Measurements from ENCODE around the gene BCR. TPM values are rescaled to one million over a fixed set of nuclear protein-coding genes. Genes with fewer than 3 reads are reported as not detected.
A peak's percentile ranks its signal among the peaks of the same experiment; 100 is the strongest.

Gene BCR
- total RNA-seq, 4 donors from 2014 or later: 38.7 to 50.0 (median 47.5) TPM

DNA sequence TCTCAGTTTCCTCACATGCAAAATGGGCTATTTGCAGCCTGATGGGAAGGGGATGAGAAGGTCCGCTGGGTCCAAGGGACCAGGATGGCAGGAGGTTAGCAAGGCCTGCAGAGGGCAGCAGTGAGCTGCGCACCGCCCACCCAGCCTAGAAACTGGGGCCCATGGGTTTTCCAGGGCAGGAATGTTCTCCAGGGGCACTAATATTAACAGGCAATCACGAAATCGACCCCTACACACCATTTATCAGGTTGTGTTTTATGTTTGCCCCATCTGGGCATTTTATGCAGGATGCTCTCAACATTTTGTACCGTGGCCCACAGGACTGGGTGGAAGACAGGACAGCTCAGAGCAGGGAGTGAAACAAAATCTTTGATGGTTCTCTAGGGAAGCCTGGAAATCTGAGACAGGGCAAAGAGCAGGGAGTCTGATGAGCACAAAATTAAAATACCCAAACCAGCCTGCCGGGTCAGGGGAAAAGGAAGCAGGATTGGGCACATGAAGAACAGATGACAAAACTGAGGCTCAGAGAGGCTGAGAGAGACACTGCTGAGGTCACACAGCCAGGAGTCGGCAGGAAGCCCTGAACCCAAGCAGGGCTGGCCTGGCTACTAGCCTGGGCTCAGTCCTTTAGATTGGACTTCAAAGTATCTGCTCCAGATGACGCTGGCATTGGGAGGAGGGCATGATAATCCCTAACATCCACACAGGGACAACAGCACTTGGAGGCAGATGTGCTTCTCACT, 1.6 kb upstream of the BCR start:
- DNase-seq: no peak
- H3K36me3 ChIP-seq: no peaks in the 10 kb centered on the region
- peaks cover 34 to 68% (median 48%) of the 10 kb centered on the region in 3 donors for H3K4me1 ChIP-seq
- intact Hi-C loops (cut with DNase I): loop anchor here (2.0 kb wide), 1 partner anchor 104 kb away; no protein-coding TSS in a partner anchor
- peak overlapping the region; percentile 86 to 93 (median 91) for H3K27ac ChIP-seq
- 19 to 27% methylated on average over 9 of the region's 9 CpGs for WGBS, 2 donors
- peaks cover 0 to 11% (median 0%) of the 10 kb centered on the region in 3 donors for H3K9me3 ChIP-seq
- TF ChIP-seq POLR2A (IDR thresholded peaks at IDR 0.05): no peak
- TF ChIP-seq, protein P1, sequence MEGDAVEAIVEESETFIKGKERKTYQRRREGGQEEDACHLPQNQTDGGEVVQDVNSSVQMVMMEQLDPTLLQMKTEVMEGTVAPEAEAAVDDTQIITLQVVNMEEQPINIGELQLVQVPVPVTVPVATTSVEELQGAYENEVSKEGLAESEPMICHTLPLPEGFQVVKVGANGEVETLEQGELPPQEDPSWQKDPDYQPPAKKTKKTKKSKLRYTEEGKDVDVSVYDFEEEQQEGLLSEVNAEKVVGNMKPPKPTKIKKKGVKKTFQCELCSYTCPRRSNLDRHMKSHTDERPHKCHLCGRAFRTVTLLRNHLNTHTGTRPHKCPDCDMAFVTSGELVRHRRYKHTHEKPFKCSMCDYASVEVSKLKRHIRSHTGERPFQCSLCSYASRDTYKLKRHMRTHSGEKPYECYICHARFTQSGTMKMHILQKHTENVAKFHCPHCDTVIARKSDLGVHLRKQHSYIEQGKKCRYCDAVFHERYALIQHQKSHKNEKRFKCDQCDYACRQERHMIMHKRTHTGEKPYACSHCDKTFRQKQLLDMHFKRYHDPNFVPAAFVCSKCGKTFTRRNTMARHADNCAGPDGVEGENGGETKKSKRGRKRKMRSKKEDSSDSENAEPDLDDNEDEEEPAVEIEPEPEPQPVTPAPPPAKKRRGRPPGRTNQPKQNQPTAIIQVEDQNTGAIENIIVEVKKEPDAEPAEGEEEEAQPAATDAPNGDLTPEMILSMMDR (IDR thresholded peaks at IDR 0.05): peak; percentile 95 to 98 (median 96)
- H3K27me3 ChIP-seq: no peaks in the 10 kb centered on the region
- H3K4me3 ChIP-seq: peak overlapping the region in 1 of 4 donors; percentile 89

DNA sequence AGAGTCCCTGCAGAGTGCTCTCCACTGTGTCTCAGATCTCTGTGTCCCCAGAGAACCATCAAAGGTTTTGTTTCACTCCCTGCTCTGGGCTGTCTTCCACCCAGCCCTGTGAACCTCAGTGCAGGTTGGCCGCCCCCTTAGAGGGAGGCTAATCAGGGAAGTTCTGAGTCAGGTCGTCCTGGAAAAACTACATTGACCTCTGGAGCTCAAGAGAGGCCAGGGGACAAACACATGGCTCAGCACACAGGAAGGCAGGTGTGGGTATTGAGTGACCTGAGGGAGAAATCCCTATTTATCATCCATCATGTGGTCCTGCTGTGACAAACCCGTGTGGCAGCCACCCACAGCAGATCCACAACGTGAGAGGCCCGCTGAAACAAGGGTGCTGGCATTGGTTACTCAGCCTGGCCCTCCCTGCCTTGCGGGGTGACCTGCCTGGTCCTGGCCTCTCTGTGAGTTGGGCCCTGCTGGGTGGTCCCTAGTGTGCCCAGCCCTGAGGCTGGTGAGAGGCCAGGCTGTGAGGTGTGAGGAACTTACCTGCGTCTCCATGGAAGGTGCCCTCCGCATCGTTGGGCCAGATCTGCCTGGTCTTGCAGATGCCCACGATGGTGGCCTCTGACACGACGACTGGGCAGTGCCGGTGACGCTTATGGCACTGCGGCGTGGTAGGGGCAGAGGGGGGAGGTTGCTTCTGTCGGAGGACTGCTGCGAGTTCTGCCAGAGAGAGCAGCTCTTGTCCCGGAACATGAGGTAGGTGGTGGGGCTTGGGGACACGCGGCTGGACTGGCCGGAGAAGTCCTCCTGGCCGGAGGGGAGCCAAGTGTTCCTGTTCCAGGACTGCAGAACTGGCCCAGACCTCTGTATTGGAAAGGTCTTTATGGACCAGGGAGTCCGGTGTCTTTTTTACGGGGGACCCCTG, 669 bp upstream of the BCR start:
- H3K27ac ChIP-seq: peak overlapping the region; percentile 86 to 93 (median 91)
- DNase-seq: no peak
- peaks cover 0 to 11% (median 0%) of the 10 kb centered on the region in 3 donors for H3K9me3 ChIP-seq
- H3K27me3 ChIP-seq: no peaks in the 10 kb centered on the region
- H3K4me1 ChIP-seq: peaks cover 44 to 72% (median 49%) of the 10 kb centered on the region in 3 donors
- TF ChIP-seq, protein P1 (IDR thresholded peaks at IDR 0.05): no peak
- peak in 1 of 4 donors; percentile 14 for TF ChIP-seq POLR2A (IDR thresholded peaks at IDR 0.05)
- H3K36me3 ChIP-seq: peaks cover 0 to 1% (median 0%) of the 10 kb centered on the region in 3 donors
- WGBS, 2 donors: 27 to 39% methylated on average over 3 to 8 of the region's 25 CpGs
- intact Hi-C loops (cut with DNase I): loop anchor here (2.0 kb wide), 1 partner anchor 103 kb away; no protein-coding TSS in a partner anchor
- peak overlapping the region; percentile 55 to 89 (median 70) for H3K4me3 ChIP-seq

DNA sequence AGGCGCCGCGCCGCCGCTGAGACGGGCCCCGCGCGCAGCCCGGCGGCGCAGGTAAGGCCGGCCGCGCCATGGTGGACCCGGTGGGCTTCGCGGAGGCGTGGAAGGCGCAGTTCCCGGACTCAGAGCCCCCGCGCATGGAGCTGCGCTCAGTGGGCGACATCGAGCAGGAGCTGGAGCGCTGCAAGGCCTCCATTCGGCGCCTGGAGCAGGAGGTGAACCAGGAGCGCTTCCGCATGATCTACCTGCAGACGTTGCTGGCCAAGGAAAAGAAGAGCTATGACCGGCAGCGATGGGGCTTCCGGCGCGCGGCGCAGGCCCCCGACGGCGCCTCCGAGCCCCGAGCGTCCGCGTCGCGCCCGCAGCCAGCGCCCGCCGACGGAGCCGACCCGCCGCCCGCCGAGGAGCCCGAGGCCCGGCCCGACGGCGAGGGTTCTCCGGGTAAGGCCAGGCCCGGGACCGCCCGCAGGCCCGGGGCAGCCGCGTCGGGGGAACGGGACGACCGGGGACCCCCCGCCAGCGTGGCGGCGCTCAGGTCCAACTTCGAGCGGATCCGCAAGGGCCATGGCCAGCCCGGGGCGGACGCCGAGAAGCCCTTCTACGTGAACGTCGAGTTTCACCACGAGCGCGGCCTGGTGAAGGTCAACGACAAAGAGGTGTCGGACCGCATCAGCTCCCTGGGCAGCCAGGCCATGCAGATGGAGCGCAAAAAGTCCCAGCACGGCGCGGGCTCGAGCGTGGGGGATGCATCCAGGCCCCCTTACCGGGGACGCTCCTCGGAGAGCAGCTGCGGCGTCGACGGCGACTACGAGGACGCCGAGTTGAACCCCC, 798 bp downstream of the BCR start:
- intact Hi-C loops (cut with DNase I): no loop called here
- Histone ChIP-seq H3K4me1 (peaks cover 49 to 86% (median 55%) of the 10 kb centered on the region in 3 donors), H3K4me3 (peak overlapping the region; percentile 55 to 89 (median 70)), H3K27me3 (no peaks in the 10 kb centered on the region), H3K27ac (peak overlapping the region; percentile 76 to 93 (median 88)), H3K36me3 (peaks cover 0 to 6% (median 0%) of the 10 kb centered on the region in 3 donors), H3K9me3 (peaks cover 0 to 4% (median 0%) of the 10 kb centered on the region in 3 donors)
- TF ChIP-seq POLR2A (IDR thresholded peaks at IDR 0.05): no peak
- TF ChIP-seq, protein P1 (IDR thresholded peaks at IDR 0.05): no peak
- DNase-seq: no peak
- 0% methylated on average over 6 of the region's 112 CpGs; no CpG with 5 or more reads in 1 of the 2 donors for WGBS, 2 donors

DNA sequence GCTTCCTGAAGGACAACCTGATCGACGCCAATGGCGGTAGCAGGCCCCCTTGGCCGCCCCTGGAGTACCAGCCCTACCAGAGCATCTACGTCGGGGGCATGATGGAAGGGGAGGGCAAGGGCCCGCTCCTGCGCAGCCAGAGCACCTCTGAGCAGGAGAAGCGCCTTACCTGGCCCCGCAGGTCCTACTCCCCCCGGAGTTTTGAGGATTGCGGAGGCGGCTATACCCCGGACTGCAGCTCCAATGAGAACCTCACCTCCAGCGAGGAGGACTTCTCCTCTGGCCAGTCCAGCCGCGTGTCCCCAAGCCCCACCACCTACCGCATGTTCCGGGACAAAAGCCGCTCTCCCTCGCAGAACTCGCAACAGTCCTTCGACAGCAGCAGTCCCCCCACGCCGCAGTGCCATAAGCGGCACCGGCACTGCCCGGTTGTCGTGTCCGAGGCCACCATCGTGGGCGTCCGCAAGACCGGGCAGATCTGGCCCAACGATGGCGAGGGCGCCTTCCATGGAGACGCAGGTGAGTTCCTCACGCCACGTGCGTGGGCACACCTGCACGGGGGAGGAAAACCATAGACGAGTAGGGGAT, 1.5 kb downstream of the BCR start:
- DNase-seq: no peak
- WGBS, 2 donors: 0 to 29% methylated on average over 1 to 15 of the region's 43 CpGs

More for the DNA sequence above, 1.5 kb downstream of the BCR start:
- peaks cover 49 to 88% (median 55%) of the 10 kb centered on the region in 3 donors for H3K4me1 ChIP-seq
- peak overlapping the region; percentile 69 to 93 (median 88) for H3K27ac ChIP-seq
- peak overlapping the region; percentile 55 to 89 (median 70) for H3K4me3 ChIP-seq
- no peaks in the 10 kb centered on the region for H3K9me3 ChIP-seq
- intact Hi-C loops (cut with DNase I): no loop called here
- H3K27me3 ChIP-seq: no peaks in the 10 kb centered on the region
- peaks cover 0 to 6% (median 0%) of the 10 kb centered on the region in 3 donors for H3K36me3 ChIP-seq
- TF ChIP-seq, protein P1 (IDR thresholded peaks at IDR 0.05): no peak
- no peak for TF ChIP-seq POLR2A (IDR thresholded peaks at IDR 0.05)
